Measurements from ENCODE around the gene MBOAT7.

Gene MBOAT7

GRCh38 chr19:54145541-54146158 is 43.7 kb downstream of the MBOAT7 start:
- Histone ChIP-seq H3K27me3 (ENCODE audit: insufficient read depth, low read length) (no peaks in the 10 kb centered on the region), H3F3A (ENCODE audit: insufficient read depth, low read length) (no peaks in the 10 kb centered on the region), H3K36me3 (ENCODE audit: insufficient read depth, low read length) (peaks cover 99% of the 10 kb centered on the region), H2AFZ (ENCODE audit: low read length) (no peak overlapping the region), H3K9ac (ENCODE audit: low read length) (no peak overlapping the region), H3K4me3 (ENCODE audit: low read depth, low read length, poor library complexity, severe bottlenecking) (no peak overlapping the region), H3K27ac (ENCODE audit: low read depth, low read length, poor library complexity, severe bottlenecking) (no peak overlapping the region), H3K9me3 (ENCODE audit: low read length) (no peaks in the 10 kb centered on the region), H3K79me2 (ENCODE audit: insufficient read depth, low read length) (0 out of 2 replicates have a peak, but pooled peaks cover 10% of the 10 kb centered on the region), H3K4me2 (ENCODE audit: low read length) (no peak overlapping the region), H3K9me2 (ENCODE audit: low read depth, low read length) (no peaks in the 10 kb centered on the region), H4K20me1 (ENCODE audit: insufficient read depth, low read length) (no peaks in the 10 kb centered on the region), H3K4me1 (ENCODE audit: insufficient read depth, low read length, severe bottlenecking) (no peaks in the 10 kb centered on the region)
- no peak for TF ChIP-seq EZH2 (IDR thresholded peaks at IDR 0.05; ENCODE audit: borderline replicate concordance, low read length)
- TF ChIP-seq, protein P1, sequence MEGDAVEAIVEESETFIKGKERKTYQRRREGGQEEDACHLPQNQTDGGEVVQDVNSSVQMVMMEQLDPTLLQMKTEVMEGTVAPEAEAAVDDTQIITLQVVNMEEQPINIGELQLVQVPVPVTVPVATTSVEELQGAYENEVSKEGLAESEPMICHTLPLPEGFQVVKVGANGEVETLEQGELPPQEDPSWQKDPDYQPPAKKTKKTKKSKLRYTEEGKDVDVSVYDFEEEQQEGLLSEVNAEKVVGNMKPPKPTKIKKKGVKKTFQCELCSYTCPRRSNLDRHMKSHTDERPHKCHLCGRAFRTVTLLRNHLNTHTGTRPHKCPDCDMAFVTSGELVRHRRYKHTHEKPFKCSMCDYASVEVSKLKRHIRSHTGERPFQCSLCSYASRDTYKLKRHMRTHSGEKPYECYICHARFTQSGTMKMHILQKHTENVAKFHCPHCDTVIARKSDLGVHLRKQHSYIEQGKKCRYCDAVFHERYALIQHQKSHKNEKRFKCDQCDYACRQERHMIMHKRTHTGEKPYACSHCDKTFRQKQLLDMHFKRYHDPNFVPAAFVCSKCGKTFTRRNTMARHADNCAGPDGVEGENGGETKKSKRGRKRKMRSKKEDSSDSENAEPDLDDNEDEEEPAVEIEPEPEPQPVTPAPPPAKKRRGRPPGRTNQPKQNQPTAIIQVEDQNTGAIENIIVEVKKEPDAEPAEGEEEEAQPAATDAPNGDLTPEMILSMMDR (IDR thresholded peaks at IDR 0.05; ENCODE audit: low read length) = no peak

DNA sequence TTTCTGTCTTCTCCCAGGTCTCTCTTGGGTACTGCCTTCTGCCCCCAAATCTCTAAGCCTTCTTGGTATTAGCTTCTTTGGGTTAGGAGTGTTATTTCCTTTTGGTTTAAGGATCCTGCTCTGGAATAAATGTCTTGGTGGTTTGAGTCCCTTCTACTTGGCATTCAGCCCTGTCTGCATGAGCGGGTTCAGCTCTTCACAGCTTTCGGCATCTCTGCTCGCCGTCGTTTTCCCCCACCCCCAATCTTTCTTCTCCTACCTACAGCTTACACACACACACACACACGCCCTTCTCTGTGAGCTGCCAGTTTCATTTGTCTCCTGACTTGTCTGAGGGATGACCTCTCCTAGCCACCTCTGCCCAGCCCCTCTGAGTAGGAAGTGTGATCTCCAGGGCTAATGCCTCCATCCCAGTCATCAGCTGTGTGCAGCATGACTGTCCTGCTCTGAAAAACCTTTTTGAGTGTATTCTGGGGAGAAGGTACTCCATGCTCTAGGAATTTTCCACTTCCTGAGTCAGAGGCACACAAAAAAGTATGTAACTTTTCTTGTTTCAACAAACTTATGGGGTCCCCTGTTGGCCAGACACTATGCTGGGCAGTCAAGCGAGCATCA is 47.1 kb downstream of the MBOAT7 start:
- Histone ChIP-seq H3F3A (ENCODE audit: insufficient read depth, low read length) (no peaks in the 10 kb centered on the region), H3K27me3 (ENCODE audit: insufficient read depth, low read length) (no peaks in the 10 kb centered on the region), H3K79me2 (ENCODE audit: insufficient read depth, low read length) (peaks cover 32% of the 10 kb centered on the region), H3K9me3 (ENCODE audit: low read length) (no peaks in the 10 kb centered on the region), H3K27ac (ENCODE audit: low read depth, low read length, poor library complexity, severe bottlenecking) (no peak overlapping the region), H2AFZ (ENCODE audit: low read length) (no peak overlapping the region), H4K20me1 (ENCODE audit: insufficient read depth, low read length) (no peaks in the 10 kb centered on the region), H3K4me3 (ENCODE audit: low read depth, low read length, poor library complexity, severe bottlenecking) (no peak overlapping the region), H3K4me1 (ENCODE audit: insufficient read depth, low read length, severe bottlenecking) (peaks cover 15% of the 10 kb centered on the region), H3K36me3 (ENCODE audit: insufficient read depth, low read length) (peaks cover 79% of the 10 kb centered on the region), H3K9me2 (ENCODE audit: low read depth, low read length) (no peaks in the 10 kb centered on the region), H3K4me2 (ENCODE audit: low read length) (no peak overlapping the region), H3K9ac (ENCODE audit: low read length) (no peak overlapping the region)
- TF ChIP-seq, protein P1 (IDR thresholded peaks at IDR 0.05; ENCODE audit: low read length) = no peak
- no peak for TF ChIP-seq EZH2 (IDR thresholded peaks at IDR 0.05; ENCODE audit: borderline replicate concordance, low read length)

- TF ChIP-seq, protein P1 (IDR thresholded peaks at IDR 0.05; ENCODE audit: low read length) = no peak
- Histone ChIP-seq H3K4me2 (ENCODE audit: low read length) (no peak overlapping the region), H3K36me3 (ENCODE audit: insufficient read depth, low read length) (peaks cover 70% of the 10 kb centered on the region), H3K27me3 (ENCODE audit: insufficient read depth, low read length) (no peaks in the 10 kb centered on the region), H3K27ac (ENCODE audit: low read depth, low read length, poor library complexity, severe bottlenecking) (no peak overlapping the region), H4K20me1 (ENCODE audit: insufficient read depth, low read length) (no peaks in the 10 kb centered on the region), H2AFZ (ENCODE audit: low read length) (no peak overlapping the region), H3F3A (ENCODE audit: insufficient read depth, low read length) (no peaks in the 10 kb centered on the region), H3K4me1 (ENCODE audit: insufficient read depth, low read length, severe bottlenecking) (peaks cover 19% of the 10 kb centered on the region), H3K9me2 (ENCODE audit: low read depth, low read length) (no peaks in the 10 kb centered on the region), H3K9ac (ENCODE audit: low read length) (no peak overlapping the region), H3K9me3 (ENCODE audit: low read length) (no peaks in the 10 kb centered on the region), H3K79me2 (ENCODE audit: insufficient read depth, low read length) (peaks cover 32% of the 10 kb centered on the region), H3K4me3 (ENCODE audit: low read depth, low read length, poor library complexity, severe bottlenecking) (no peak overlapping the region)
Measured at GRCh38 chr19:54141356-54141755, 48.0 kb downstream of the MBOAT7 start.
